ENCODE data around the gene CBLN3. TPM values are rescaled to one million over a fixed set of nuclear protein-coding genes. Genes with fewer than 3 reads are reported as not detected.
"Not testable (repeated sequence)": the region's sequence is repeated elsewhere in the genome, so short reads cannot be mapped to it uniquely, and the experiment has no call there.

The CBLN3 gene
- 1 to 10 TPM; 1.6 to 1.7 TPM for total RNA-seq
- 1.7 TPM for polyA plus RNA-seq (2013, experiment 1 of 2)
- 2.3 TPM for polyA plus RNA-seq (2013, experiment 2 of 2)
- total RNA-seq, result 1.3 to 32.7 (median 4.8) reads per million in 172 experiments

GRCh38 chr14:24429395-24430142, at the start of gene CBLN3, which contains the start of gene KHNYN:
Gene CBLN3, minus strand, starts transcription at chr14:24429668. Its CDS starts 614 bp downstream, at chr14:24429054.
Gene KHNYN, plus strand, starts transcription at chr14:24429954. Its CDS starts 777 bp downstream, at chr14:24430731.
- Mint-ChIP-seq H3K36me3 (ENCODE audit: low read depth) (peaks cover 36% of the 10 kb centered on the region), H3K27ac (peak within 1 kb of the TSS; percentile 97), H3K4me1 (ENCODE audit: low read depth) (peaks cover 54% of the 10 kb centered on the region), H3K9me3 (no peaks in the 10 kb centered on the region), H3K27me3 (no peaks in the 10 kb centered on the region), H3K4me3 (peak within 1 kb of the TSS; percentile 94)
- peak; percentile 76 to 95 (median 85) for DNase-seq
- H3K27ac ChIP-seq (ENCODE audit: low read depth in 1 of 2, low read length in 2 of 2), result peak within 1 kb of the TSS; percentile 92 to 94
- peaks cover 32% of the 10 kb centered on the region for H3K36me3 ChIP-seq (ENCODE audit: insufficient read depth, low read length)
- intact Hi-C loops (cut with DNase I, micrococcal nuclease), result loop anchor here (1.0 to 10.0 kb wide), 5 partner anchors 13 to 315 kb away; partner anchors contain the start of genes CHMP4A (in 1 of the 2), DCAF11 (in 1 of the 2), MDP1 (in 1 of the 2) and NRL (in 1 of the 2)
- CTCF ChIA-PET, result interaction anchor here (0.7 to 3.3 kb wide), 8 partner anchors 12 to 1127 kb away, joined by 3 to 89 read pairs (median 6); partner anchors contain the start of genes ADCY4, LTB4R, LTB4R2 and TINF2
- POLR2A ChIA-PET, result interaction anchor here (0.8 to 10.8 kb wide), 32 partner anchors 10 to 1335 kb away, joined by 3 to 270 read pairs (median 5); partner anchors contain the start of genes ACIN1, ADCY4, C14orf119 and CHMP4A
- H3K4me3 ChIP-seq (ENCODE audit: low read length), result peak within 1 kb of the TSS; percentile 80
- no peak for TF ChIP-seq CTCF (IDR thresholded peaks at IDR 0.05)
- no peaks in the 10 kb centered on the region for H3K27me3 ChIP-seq (ENCODE audit: control insufficient read depth in 1 of 2, insufficient read depth in 2 of 2, low read length in 2 of 2)
- peaks cover 67% of the 10 kb centered on the region for H3K4me1 ChIP-seq (ENCODE audit: insufficient read depth, low read length)
- no peaks in the 10 kb centered on the region for H3K9me3 ChIP-seq (ENCODE audit: control insufficient read depth in 1 of 2, insufficient read depth in 1 of 2, low read length in 2 of 2)
- peak; percentile 82 for ATAC-seq (ENCODE audit: poor library complexity)

DNA sequence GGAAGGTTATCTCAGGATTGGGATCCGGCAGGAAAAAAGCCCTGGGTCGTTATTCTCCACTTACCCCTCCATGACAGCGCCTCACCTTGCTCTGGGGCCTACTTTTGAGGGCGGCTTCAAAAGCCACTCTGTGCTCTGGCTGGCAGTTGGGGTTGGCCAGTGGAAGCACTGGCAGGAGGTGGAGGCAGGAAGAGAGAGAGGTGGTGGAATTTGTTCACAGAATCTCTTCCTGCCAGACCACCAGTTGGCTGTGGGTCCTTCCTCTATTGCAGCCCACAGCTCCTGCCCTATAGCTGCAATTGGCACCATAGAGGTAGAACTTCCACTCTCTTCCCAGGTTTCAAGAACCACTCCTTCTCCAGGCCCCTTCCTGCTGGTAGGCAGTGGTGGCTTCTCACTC, 45.8 kb upstream of the CBLN3 start:
- H3K27me3 Mint-ChIP-seq, result no peaks in the 10 kb centered on the region
- ChIA-PET CTCF (no interaction called here), POLR2A (no interaction called here)
- Histone ChIP-seq H3K9me3 (ENCODE audit: control insufficient read depth in 1 of 2, insufficient read depth in 1 of 2, low read length in 2 of 2) (peaks cover 0 to 6% of the 10 kb centered on the region in 2 experiments), H3K27me3 (ENCODE audit: control insufficient read depth in 1 of 2, insufficient read depth in 2 of 2, low read length in 2 of 2) (no peaks in the 10 kb centered on the region), H3K36me3 (ENCODE audit: insufficient read depth, low read length) (no peaks in the 10 kb centered on the region), H3K4me3 (ENCODE audit: low read length) (no peak overlapping the region), H3K27ac (ENCODE audit: low read depth in 1 of 2, low read length in 2 of 2) (no peak overlapping the region), H3K4me1 (ENCODE audit: insufficient read depth, low read length) (no peaks in the 10 kb centered on the region)
- DNase-seq (no peak), ATAC-seq (ENCODE audit: poor library complexity) (no peak)
- no peaks in the 10 kb centered on the region for H3K4me1 Mint-ChIP-seq (ENCODE audit: low read depth)
- H3K4me3 Mint-ChIP-seq, result no peak overlapping the region
- H3K27ac Mint-ChIP-seq, result no peak overlapping the region
- TF ChIP-seq CTCF (IDR thresholded peaks at IDR 0.05), result no peak
- intact Hi-C loops (cut with DNase I, micrococcal nuclease), result no loop called here
- no peaks in the 10 kb centered on the region for H3K36me3 Mint-ChIP-seq (ENCODE audit: low read depth)
- no peaks in the 10 kb centered on the region for H3K9me3 Mint-ChIP-seq

- Histone ChIP-seq H3K4me1 (ENCODE audit: insufficient read depth, low read length) (no peaks in the 10 kb centered on the region), H3K36me3 (ENCODE audit: insufficient read depth, low read length) (no peaks in the 10 kb centered on the region), H3K4me3 (ENCODE audit: low read length) (no peak overlapping the region), H3K9me3 (ENCODE audit: control insufficient read depth in 1 of 2, insufficient read depth in 1 of 2, low read length in 2 of 2) (peaks cover 0 to 6% of the 10 kb centered on the region in 2 experiments), H3K27ac (ENCODE audit: low read depth in 1 of 2, low read length in 2 of 2) (no peak overlapping the region), H3K27me3 (ENCODE audit: control insufficient read depth in 1 of 2, insufficient read depth in 2 of 2, low read length in 2 of 2) (no peaks in the 10 kb centered on the region)
- Mint-ChIP-seq H3K4me1 (ENCODE audit: low read depth) (no peaks in the 10 kb centered on the region), H3K4me3 (no peak overlapping the region), H3K27ac (no peak overlapping the region), H3K36me3 (ENCODE audit: low read depth) (no peaks in the 10 kb centered on the region), H3K9me3 (peaks cover 3% of the 10 kb centered on the region), H3K27me3 (peaks cover 4% of the 10 kb centered on the region)
- DNase-seq (no peak), ATAC-seq (ENCODE audit: poor library complexity) (no peak)
- no peak for TF ChIP-seq CTCF (IDR thresholded peaks at IDR 0.05)
- intact Hi-C loops (cut with DNase I, micrococcal nuclease), result no loop called here
- CTCF ChIA-PET, result no interaction called here
- POLR2A ChIA-PET, result no interaction called here
Measured at GRCh38 chr14:24473211-24473610, 43.7 kb upstream of the CBLN3 start.

DNA sequence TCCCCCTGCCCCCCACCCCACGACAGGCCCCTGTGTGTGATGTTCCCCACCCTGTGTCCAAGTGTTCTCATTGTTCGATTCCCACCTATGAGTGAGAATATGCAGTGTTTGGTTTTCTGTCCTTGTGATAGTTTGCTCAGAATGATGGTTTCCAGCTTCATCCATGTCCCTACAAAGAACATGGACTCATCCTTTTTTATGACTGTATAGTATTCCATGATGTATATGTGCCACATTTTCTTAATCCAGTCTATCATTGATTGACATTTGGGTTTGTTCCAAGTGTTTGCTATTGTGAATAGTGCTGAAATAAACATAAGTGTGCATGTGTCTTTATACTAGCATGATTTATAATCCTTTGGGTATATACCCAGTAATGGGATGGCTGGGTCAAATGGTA, 41.0 kb upstream of the CBLN3 start:
- H3K36me3 ChIP-seq (ENCODE audit: insufficient read depth, low read length); H3K27me3 ChIP-seq (ENCODE audit: control insufficient read depth in 1 of 2, insufficient read depth in 2 of 2, low read length in 2 of 2); H3K4me1 ChIP-seq (ENCODE audit: insufficient read depth, low read length); DNase-seq; H3K4me3 Mint-ChIP-seq; H3K27ac Mint-ChIP-seq; H3K9me3 ChIP-seq (ENCODE audit: control insufficient read depth in 1 of 2, insufficient read depth in 1 of 2, low read length in 2 of 2); H3K27me3 Mint-ChIP-seq; H3K4me3 ChIP-seq (ENCODE audit: low read length); ATAC-seq (ENCODE audit: poor library complexity); H3K27ac ChIP-seq (ENCODE audit: low read depth in 1 of 2, low read length in 2 of 2); CTCF ChIA-PET; H3K9me3 Mint-ChIP-seq; H3K36me3 Mint-ChIP-seq (ENCODE audit: low read depth); intact Hi-C loops (cut with DNase I, micrococcal nuclease): not testable (repeated sequence)
- POLR2A ChIA-PET, result interaction anchor here (1.0 kb wide), 1 partner anchor 28 kb away, joined by 3 read pairs; no protein-coding TSS in a partner anchor
- peaks cover 10% of the 10 kb centered on the region for H3K4me1 Mint-ChIP-seq (ENCODE audit: low read depth)
